OCI-LY7 (cell line): ENCODE measurements around the gene NEAT1. TPM values are rescaled to one million over a fixed set of nuclear protein-coding genes. Genes with fewer than 3 reads are reported as not detected.

Source experiments
- BruUV-seq: library from RNA; stranded (reverse); fragments of 400-500 nt; replicated peaks from 2 replicates; lab custom pipeline; 2021; lab: Mats Ljungman, UMichigan
- CTCF ChIA-PET: fragments of 300-600 bp; sonication (Branson Sonifier 250); formaldehyde crosslinking; loops from one replicate; lab custom pipeline; 2022; ENCODE audit warnings: antibody characterized with exemption; ENCODE audit not compliant: unreplicated experiment; lab: Charles Lee
- POLR2A ChIA-PET: fragments of 300-600 bp; sonication (Branson Sonifier 250); formaldehyde crosslinking; loops from one replicate; lab custom pipeline; 2022; ENCODE audit warnings: antibody characterized with exemption; lab: Charles Lee
- DNase-seq: peaks from one replicate; pipeline ENCODE4 v3.0.0-alpha.2; 2015; ENCODE audit warnings: low spot score
- H2AFZ ChIP-seq: fragments of 200-600 bp; sonication (generic), shearing (Covaris generic); 2 replicates; pipeline ENCODE4 v1.6.1; 2014; ENCODE audit warnings: mild to moderate bottlenecking, antibody characterized with exemption, low read length, moderate library complexity
- H3K27ac ChIP-seq: fragments of 200-600 bp; sonication (generic); 2 replicates; pipeline ENCODE4 v1.5.1; 2014; ENCODE audit warnings: mixed run types, low read depth, mild to moderate bottlenecking, moderate library complexity, low read length, inconsistent platforms; ENCODE audit not compliant: poor library complexity, severe bottlenecking
- H3K36me3 ChIP-seq: fragments of 200-600 bp; sonication (generic); 2 replicates; pipeline ENCODE4 v1.6.1; 2014; ENCODE audit warnings: mild to moderate bottlenecking, antibody characterized with exemption, low read length, moderate library complexity, mixed read lengths; ENCODE audit not compliant: insufficient read depth
- H3K4me1 ChIP-seq: fragments of 200-600 bp; sonication (generic); 2 replicates; pipeline ENCODE4 v1.5.1; 2014; ENCODE audit warnings: mild to moderate bottlenecking, low read length; ENCODE audit not compliant: insufficient read depth, poor library complexity, severe bottlenecking
- H3K4me2 ChIP-seq: fragments of 200-600 bp; sonication (generic); 2 replicates; pipeline ENCODE4 v1.6.1; 2014; ENCODE audit warnings: mild to moderate bottlenecking, low read length
- H3K4me3 ChIP-seq: fragments of 200-600 bp; sonication (generic); 2 replicates; pipeline ENCODE4 v1.5.1; 2014; ENCODE audit warnings: mild to moderate bottlenecking, low read depth, low read length; ENCODE audit not compliant: poor library complexity, severe bottlenecking
- H3K79me2 ChIP-seq: fragments of 200-600 bp; sonication (generic); 2 replicates; pipeline ENCODE4 v1.6.1; 2016; ENCODE audit warnings: low read depth, mild to moderate bottlenecking, low read length, moderate library complexity, mixed read lengths; ENCODE audit not compliant: insufficient read depth
- H3K9me2 ChIP-seq: fragments of 200-600 bp; sonication (generic); 2 replicates; pipeline ENCODE4 v1.6.1; 2016; ENCODE audit warnings: mild to moderate bottlenecking, low read length, mixed read lengths; ENCODE audit not compliant: insufficient read depth
- H3K9me3 ChIP-seq: fragments of 200-600 bp; sonication (generic); 2 replicates; pipeline ENCODE4 v1.6.1; 2014; ENCODE audit warnings: mild to moderate bottlenecking, mixed run types, low read length, mixed read lengths
- H4K20me1 ChIP-seq: fragments of 200-600 bp; sonication (generic); 2 replicates; pipeline ENCODE4 v1.6.1; 2014; ENCODE audit warnings: mild to moderate bottlenecking, antibody characterized with exemption, low read length, moderate library complexity, mixed read lengths; ENCODE audit not compliant: insufficient read depth
- EZH2phosphoT487 ChIP-seq: fragments of 200-600 bp; sonication (generic); IDR thresholded peaks from 2 replicates; pipeline ENCODE4 v1.6.1; 2018; ENCODE audit warnings: low read depth, borderline replicate concordance, mild to moderate bottlenecking, mixed run types, antibody characterized with exemption, low read length, moderate library complexity, mixed read lengths
- intact Hi-C: fragments of 100-400 bp; cut with micrococcal nuclease; formaldehyde crosslinking; loops from one replicate; pipeline ENCODE4 v1.10.0; 2022; ENCODE audit not compliant: unreplicated experiment
- total RNA-seq, 2 experiments: library from RNA; depleted of rRNA in 1 of 2; stranded (reverse); fragments of >200 nt in 1 of 2; shearing (Covaris generic) in 1 of 2; gene quantifications; 2 replicates each; pipeline ENCODE4 v1.2.3, GENCODE V29; 2014 to 2022
- TF ChIP-seq, protein P1 (sequence below): fragments of 200-600 bp; sonication (generic); conservative IDR thresholded peaks from 2 replicates; pipeline ENCODE4 v1.5.1; 2014; ENCODE audit warnings: mild to moderate bottlenecking, antibody characterized with exemption, low read length, moderate library complexity, mixed read lengths

NEAT1 gene
- total RNA-seq, 2 experiments from 2014 or later, result 30.1 to 440 TPM

DNA sequence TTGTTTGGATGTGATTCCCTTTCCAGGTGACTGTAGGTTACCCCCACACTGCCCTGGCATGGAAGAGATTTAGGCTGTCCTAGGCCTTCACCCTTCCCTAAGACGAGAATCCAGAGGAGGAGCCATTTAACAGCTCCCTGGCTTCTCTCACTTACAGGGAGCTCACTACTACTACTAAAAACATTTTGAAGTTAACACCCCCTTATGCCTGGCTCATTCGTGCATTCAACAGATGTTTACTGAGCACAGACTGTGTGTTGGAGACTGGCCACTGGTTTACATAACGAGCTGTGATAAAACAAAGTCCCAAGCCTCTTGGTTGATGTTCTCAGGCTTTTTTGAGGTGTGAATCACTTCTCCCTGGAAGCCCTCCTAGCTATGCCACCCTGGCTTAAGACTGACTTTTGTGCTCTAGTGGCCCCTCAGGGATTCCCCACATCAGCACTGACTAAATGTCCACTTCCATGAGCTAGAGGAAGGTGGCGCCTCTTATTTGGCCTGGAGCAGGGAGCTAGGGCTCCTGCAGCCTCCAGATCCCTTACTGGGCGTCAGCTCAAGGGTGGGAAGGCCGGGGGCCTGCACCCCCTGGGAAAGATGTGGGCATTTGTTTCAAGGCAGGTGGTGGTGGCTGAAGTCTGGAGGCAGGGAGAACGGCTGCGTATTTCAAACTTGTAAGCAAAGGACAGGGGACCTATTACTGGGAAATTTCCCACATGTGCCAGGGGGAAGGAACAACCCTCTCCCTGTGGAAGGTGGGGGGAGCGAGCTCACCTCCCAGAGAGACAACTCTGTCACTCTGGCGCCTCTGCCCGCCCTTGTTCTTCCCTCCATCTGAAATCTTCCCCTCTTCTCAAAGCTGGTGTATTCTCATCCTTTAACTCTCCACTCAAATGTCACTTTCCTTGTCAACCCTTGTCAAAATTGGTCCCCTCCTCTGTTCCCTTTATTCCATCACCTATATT, 56.9 kb downstream of the NEAT1 start:
- no peak for DNase-seq
- Histone ChIP-seq H4K20me1 (no peaks in the 10 kb centered on the region), H3K36me3 (no peaks in the 10 kb centered on the region), H3K4me2 (0 out of 2 replicates have a peak overlapping the region, but pooled peaks have one; percentile 3), H2AFZ (peak overlapping the region; percentile 48; the same call in 1 of the 2 replicates), H3K4me3 (no peak overlapping the region), H3K9me3 (no peaks in the 10 kb centered on the region), H3K79me2 (peaks cover 12% of the 10 kb centered on the region; the same call in 1 of the 2 replicates), H3K27ac (no peak overlapping the region), H3K9me2 (no peaks in the 10 kb centered on the region), H3K4me1 (peaks cover 26% of the 10 kb centered on the region)
- intact Hi-C loops, result no loop called here
- TF ChIP-seq, protein P1, sequence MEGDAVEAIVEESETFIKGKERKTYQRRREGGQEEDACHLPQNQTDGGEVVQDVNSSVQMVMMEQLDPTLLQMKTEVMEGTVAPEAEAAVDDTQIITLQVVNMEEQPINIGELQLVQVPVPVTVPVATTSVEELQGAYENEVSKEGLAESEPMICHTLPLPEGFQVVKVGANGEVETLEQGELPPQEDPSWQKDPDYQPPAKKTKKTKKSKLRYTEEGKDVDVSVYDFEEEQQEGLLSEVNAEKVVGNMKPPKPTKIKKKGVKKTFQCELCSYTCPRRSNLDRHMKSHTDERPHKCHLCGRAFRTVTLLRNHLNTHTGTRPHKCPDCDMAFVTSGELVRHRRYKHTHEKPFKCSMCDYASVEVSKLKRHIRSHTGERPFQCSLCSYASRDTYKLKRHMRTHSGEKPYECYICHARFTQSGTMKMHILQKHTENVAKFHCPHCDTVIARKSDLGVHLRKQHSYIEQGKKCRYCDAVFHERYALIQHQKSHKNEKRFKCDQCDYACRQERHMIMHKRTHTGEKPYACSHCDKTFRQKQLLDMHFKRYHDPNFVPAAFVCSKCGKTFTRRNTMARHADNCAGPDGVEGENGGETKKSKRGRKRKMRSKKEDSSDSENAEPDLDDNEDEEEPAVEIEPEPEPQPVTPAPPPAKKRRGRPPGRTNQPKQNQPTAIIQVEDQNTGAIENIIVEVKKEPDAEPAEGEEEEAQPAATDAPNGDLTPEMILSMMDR, result peak; percentile 40; the same call in 1 of the 2 replicates
- TF ChIP-seq EZH2phosphoT487, result no peak
- POLR2A ChIA-PET, result interaction anchor here (0.8 to 6.8 kb wide), 6 partner anchors 11 to 103 kb away, joined by 3 to 121 read pairs (median 6); partner anchors contain the start of gene MALAT1
- BruUV-seq, result no TSS peak
- CTCF ChIA-PET, result interaction anchor here (1.3 to 2.3 kb wide), 2 partner anchors 9 to 13 kb away, joined by 4 to 15 read pairs; no protein-coding TSS in a partner anchor

DNA sequence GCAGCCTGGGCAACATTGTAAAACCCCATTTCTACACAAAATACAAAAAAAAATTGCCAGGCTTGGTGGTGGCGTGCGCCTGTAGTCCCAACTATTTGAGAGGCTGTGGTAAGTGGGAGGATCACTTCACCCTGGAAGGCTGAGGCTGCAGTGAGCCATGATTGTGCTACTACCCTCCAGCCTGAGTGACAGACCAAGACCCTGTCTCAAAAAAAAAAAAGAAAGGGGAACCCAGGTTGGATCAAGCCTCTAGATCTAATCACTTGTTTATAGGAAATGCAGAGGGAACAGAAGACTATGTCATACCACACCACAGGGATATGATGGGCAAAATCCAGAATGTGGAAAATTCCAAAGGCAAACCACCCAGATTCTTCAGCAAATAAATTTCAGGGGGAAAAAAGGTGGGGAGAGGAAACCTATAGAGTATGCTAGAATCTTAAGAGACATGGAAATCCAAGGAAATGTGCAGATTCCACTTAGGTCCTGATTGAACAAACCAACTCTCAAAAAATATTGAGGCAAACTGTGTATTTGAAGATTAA, 59.8 kb downstream of the NEAT1 start:
- Histone ChIP-seq H3K9me3 (no peaks in the 10 kb centered on the region), H2AFZ (no peak overlapping the region), H3K27ac (no peak overlapping the region), H3K4me3 (no peak overlapping the region), H3K4me1 (peaks cover 28% of the 10 kb centered on the region), H3K9me2 (no peaks in the 10 kb centered on the region), H3K4me2 (no peak overlapping the region), H3K79me2 (no peaks in the 10 kb centered on the region), H3K36me3 (no peaks in the 10 kb centered on the region), H4K20me1 (no peaks in the 10 kb centered on the region)
- POLR2A ChIA-PET, result interaction anchor here (1.5 kb wide), 1 partner anchor 16 kb away, joined by 3 read pairs; no protein-coding TSS in a partner anchor
- CTCF ChIA-PET, result no interaction called here
- DNase-seq, result no peak
- TF ChIP-seq, protein P1, result no peak
- no peak for TF ChIP-seq EZH2phosphoT487
- intact Hi-C loops, result no loop called here
- BruUV-seq, result no TSS peak
